ENCODE measurements around the gene SPRED3.

Gene SPRED3

DNA sequence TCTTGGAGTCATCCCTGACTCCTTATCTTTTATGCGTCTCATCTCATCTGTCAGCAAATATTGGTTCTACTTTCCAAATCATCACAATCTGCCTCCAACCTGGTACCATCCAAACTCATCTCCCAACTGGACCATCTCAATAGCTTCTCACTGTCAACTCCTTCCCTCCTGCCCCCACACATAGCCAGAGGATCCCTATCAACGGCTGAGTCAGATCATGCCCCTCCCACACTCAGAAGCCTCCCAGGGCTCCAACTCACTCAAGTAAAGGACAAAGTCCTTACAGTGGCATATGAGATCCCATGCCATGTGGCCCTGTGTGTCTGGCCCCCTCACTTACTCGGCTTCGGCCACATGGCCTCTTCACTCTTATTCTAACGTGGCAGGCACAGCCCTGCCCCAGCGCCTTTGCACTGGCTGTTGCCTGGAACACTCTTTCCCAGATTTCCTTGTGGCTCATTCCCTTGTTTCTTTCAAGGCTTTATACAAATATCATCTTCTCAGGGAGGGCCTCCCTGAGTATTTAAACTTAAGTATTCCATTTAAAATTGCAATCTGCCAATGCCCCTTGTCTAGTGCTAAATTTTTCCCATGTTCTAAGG is 4.3 kb downstream of the SPRED3 start:
- no peak overlapping the region for H3K4me3 ChIP-seq (ENCODE audit: low read depth, low read length)
- TF ChIP-seq, protein P1, sequence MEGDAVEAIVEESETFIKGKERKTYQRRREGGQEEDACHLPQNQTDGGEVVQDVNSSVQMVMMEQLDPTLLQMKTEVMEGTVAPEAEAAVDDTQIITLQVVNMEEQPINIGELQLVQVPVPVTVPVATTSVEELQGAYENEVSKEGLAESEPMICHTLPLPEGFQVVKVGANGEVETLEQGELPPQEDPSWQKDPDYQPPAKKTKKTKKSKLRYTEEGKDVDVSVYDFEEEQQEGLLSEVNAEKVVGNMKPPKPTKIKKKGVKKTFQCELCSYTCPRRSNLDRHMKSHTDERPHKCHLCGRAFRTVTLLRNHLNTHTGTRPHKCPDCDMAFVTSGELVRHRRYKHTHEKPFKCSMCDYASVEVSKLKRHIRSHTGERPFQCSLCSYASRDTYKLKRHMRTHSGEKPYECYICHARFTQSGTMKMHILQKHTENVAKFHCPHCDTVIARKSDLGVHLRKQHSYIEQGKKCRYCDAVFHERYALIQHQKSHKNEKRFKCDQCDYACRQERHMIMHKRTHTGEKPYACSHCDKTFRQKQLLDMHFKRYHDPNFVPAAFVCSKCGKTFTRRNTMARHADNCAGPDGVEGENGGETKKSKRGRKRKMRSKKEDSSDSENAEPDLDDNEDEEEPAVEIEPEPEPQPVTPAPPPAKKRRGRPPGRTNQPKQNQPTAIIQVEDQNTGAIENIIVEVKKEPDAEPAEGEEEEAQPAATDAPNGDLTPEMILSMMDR (conservative IDR thresholded peaks at IDR 0.05; ENCODE audit: low read depth, low read length) = no peak
- peak; percentile 41 for DNase-seq (ENCODE audit: low read depth)

DNA sequence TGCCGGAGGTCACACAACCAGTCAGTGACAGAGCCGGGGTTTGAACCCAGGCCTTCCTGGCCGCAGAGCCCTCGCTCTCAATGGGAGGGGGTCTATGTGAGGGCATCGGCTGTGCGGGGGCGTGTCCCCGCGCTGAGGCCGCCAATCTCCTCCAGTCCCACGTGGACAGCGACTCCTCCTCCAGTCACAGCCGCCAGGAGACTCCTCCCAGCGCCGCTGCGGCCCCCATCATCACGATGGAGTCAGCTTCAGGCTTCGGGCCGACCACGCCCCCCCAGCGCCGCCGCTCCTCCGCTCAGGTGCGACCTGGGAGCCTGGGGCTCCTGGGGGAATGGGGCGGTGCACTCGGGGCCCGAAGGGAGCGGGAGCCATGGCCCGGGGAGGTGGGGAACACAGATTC is 6.0 kb downstream of the SPRED3 start:
- TF ChIP-seq, protein P1 (conservative IDR thresholded peaks at IDR 0.05; ENCODE audit: low read depth, low read length) = no peak
- DNase-seq (ENCODE audit: low read depth) = peak; percentile 57
- peak overlapping the region; percentile 49 for H3K4me3 ChIP-seq (ENCODE audit: low read depth, low read length)

DNA sequence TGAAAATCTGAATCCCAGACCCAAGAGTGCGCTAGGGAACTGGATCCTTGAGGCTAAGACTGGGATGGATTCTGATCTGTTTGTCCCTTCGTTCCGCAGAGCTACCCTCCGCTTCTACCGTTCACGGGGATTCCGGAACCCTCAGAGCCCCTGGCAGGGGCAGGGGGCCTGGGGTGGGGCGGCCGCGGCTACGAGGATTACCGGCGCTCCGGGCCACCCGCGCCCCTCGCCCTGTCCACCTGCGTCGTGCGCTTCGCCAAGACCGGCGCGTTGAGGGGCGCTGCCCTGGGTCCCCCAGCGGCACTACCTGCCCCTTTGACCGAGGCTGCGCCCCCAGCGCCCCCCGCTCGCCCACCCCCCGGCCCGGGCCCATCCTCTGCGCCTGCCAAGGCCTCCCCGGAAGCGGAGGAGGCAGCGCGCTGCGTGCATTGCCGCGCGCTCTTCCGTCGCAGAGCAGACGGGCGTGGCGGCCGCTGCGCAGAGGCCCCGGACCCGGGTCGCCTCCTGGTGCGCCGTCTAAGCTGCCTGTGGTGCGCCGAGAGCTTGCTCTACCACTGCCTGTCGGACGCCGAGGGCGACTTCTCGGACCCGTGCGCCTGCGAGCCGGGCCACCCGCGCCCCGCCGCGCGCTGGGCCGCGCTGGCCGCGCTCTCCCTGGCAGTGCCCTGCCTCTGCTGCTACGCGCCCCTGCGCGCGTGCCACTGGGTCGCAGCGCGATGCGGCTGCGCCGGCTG is 7.1 kb downstream of the SPRED3 start:
- peak overlapping the region; percentile 33 for H3K4me3 ChIP-seq (ENCODE audit: low read depth, low read length)
- no peak for DNase-seq (ENCODE audit: low read depth)
- TF ChIP-seq, protein P1 (conservative IDR thresholded peaks at IDR 0.05; ENCODE audit: low read depth, low read length) = no peak

DNA sequence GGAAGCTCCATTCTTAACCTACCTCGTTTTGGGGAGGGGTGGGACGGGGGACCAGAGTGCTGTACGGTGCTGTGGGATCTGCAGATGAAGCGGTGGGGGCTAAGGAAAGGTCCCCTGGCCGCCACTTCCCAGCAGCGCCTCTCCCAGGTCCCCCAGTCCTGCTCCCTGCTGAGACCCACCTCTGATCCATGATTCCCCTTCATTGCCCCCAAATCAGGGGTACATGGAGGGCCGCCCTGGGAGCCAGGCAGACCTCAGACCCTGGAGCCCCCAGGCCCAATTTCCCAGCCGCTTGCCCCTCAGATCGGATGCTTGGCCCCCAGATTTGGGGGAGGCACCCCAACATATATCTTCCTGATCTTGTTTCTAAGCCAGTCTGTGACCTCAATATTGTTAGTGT is 10.6 kb downstream of the SPRED3 start:
- no peak overlapping the region for H3K4me3 ChIP-seq (ENCODE audit: low read depth, low read length)
- TF ChIP-seq, protein P1 (conservative IDR thresholded peaks at IDR 0.05; ENCODE audit: low read depth, low read length) = no peak
- no peak for DNase-seq (ENCODE audit: low read depth)

DNA sequence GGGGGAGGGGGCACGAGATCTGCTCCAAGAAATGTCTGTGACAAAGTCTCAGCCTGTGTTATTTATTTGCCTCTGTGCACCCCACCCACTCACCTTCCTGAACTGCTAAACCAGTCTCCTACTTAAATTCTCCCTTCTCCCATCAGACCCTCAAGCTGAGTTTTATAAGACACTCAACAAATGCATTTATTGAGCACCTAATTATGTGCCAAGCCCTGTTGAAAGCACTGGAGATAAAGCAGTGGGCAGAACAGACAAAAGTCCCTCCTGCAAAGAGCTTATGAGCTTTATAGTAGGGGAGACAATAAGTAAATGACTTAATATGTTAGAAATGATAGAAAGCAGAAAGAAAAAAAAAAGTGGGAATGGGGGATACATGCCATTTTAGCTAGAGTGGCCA is 11.0 kb downstream of the SPRED3 start:
- no peak overlapping the region for H3K4me3 ChIP-seq (ENCODE audit: low read depth, low read length)
- TF ChIP-seq, protein P1 (conservative IDR thresholded peaks at IDR 0.05; ENCODE audit: low read depth, low read length) = no peak
- DNase-seq (ENCODE audit: low read depth) = no peak

DNA sequence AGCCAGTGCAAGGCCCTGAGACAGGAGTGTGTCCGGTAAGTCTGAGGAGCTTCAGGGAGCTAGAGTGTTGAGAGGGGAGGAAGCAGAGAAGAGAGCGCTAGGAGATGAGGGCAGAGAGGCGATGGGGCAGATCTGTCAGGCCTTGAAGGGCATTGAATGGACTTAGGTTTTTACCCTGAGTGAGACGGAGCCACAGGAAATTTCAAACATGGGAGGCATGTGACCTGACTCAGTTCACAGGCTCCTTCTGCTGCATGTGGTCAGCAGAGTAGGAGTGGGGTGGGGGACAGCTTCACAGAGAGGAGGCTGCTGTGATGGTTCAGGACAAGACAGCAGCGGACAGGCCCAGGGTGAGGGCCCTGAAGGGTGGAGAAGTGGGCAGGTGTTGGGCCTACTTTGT is 11.9 kb downstream of the SPRED3 start:
- H3K4me3 ChIP-seq (ENCODE audit: low read depth, low read length) = no peak overlapping the region
- no peak for DNase-seq (ENCODE audit: low read depth)
- TF ChIP-seq, protein P1 (conservative IDR thresholded peaks at IDR 0.05; ENCODE audit: low read depth, low read length) = no peak

DNA sequence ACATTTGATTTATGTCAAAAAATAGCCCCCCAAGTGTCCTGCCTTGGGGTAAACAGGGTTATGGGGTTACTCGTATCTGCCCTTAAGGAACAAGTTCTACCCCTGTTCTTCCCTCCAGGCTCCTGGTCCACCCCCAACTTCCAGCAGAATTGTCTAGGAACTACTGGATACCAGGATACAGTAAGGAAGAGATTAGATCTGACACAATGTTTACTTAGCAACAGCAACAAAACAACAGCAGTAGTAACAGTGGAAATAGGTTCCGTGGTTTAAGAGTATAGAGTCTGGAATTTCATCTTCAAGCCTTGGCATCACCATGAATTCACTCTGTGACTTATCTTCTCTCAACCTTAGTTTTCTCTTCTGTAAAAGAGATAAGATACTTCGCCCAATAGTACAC is 12.7 kb downstream of the SPRED3 start:
- no peak overlapping the region for H3K4me3 ChIP-seq (ENCODE audit: low read depth, low read length)
- TF ChIP-seq, protein P1 (conservative IDR thresholded peaks at IDR 0.05; ENCODE audit: low read depth, low read length) = no peak
- DNase-seq (ENCODE audit: low read depth) = peak; percentile 34

All from choroid plexus epithelial cell (primary cell).